ENCODE data around the gene NBEAL2. TPM values are rescaled to one million over a fixed set of nuclear protein-coding genes. Genes with fewer than 3 reads are reported as not detected.
A peak's percentile ranks its signal among the peaks of the same experiment; 100 is the strongest.

NBEAL2 gene
- total RNA-seq, 1 donor from 2014 or later, result 115 TPM

- Mint-ChIP-seq H3K27ac (no peak overlapping the region), H3K36me3 (ENCODE audit: low read depth) (peaks cover 39% of the 10 kb centered on the region), H3K4me3 (no peak overlapping the region), H3K27me3 (no peaks in the 10 kb centered on the region), H3K9me3 (no peaks in the 10 kb centered on the region), H3K4me1 (peaks cover 45% of the 10 kb centered on the region)
- no peak for DNase-seq
- intact Hi-C loops (cut with micrococcal nuclease), result no loop called here
These were observed 42.7 kb upstream of the NBEAL2 start for GRCh38 chr3:46936733-46937250.

GRCh38 chr3:46938118-46938517, 41.3 kb upstream of the NBEAL2 start:
- intact Hi-C loops (cut with micrococcal nuclease), result no loop called here
- peaks cover 41% of the 10 kb centered on the region for H3K36me3 Mint-ChIP-seq (ENCODE audit: low read depth)
- DNase-seq, result no peak
- H3K9me3 Mint-ChIP-seq, result no peaks in the 10 kb centered on the region
- H3K4me1 Mint-ChIP-seq, result peaks cover 41% of the 10 kb centered on the region
- H3K27me3 Mint-ChIP-seq, result no peaks in the 10 kb centered on the region
- no peak overlapping the region for H3K27ac Mint-ChIP-seq
- H3K4me3 Mint-ChIP-seq, result no peak overlapping the region

GRCh38 chr3:46939578-46940445, 39.7 kb upstream of the NBEAL2 start:
- intact Hi-C loops (cut with micrococcal nuclease), result no loop called here
- Mint-ChIP-seq H3K27me3 (no peaks in the 10 kb centered on the region), H3K9me3 (no peaks in the 10 kb centered on the region), H3K4me3 (no peak overlapping the region), H3K36me3 (ENCODE audit: low read depth) (peaks cover 46% of the 10 kb centered on the region), H3K4me1 (peaks cover 43% of the 10 kb centered on the region), H3K27ac (peak overlapping the region; percentile 62)
- no peak for DNase-seq

- intact Hi-C loops (cut with micrococcal nuclease), result no loop called here
- DNase-seq, result no peak
- Mint-ChIP-seq H3K36me3 (ENCODE audit: low read depth) (peaks cover 47% of the 10 kb centered on the region), H3K4me3 (no peak overlapping the region), H3K4me1 (peaks cover 52% of the 10 kb centered on the region), H3K27me3 (no peaks in the 10 kb centered on the region), H3K9me3 (no peaks in the 10 kb centered on the region), H3K27ac (no peak overlapping the region)
These were observed 37.4 kb upstream of the NBEAL2 start for GRCh38 chr3:46942076-46942475.

- Mint-ChIP-seq H3K27ac (peak overlapping the region; percentile 7), H3K9me3 (no peaks in the 10 kb centered on the region), H3K36me3 (ENCODE audit: low read depth) (peaks cover 47% of the 10 kb centered on the region), H3K27me3 (no peaks in the 10 kb centered on the region), H3K4me1 (peaks cover 57% of the 10 kb centered on the region), H3K4me3 (no peak overlapping the region)
- DNase-seq, result no peak
- intact Hi-C loops (cut with micrococcal nuclease), result no loop called here
These were observed 36.8 kb upstream of the NBEAL2 start for GRCh38 chr3:46942481-46943236.

GRCh38 chr3:46943237-46944187, 36.0 kb upstream of the NBEAL2 start:
- no peaks in the 10 kb centered on the region for H3K9me3 Mint-ChIP-seq
- DNase-seq, result no peak
- H3K27me3 Mint-ChIP-seq, result no peaks in the 10 kb centered on the region
- peaks cover 48% of the 10 kb centered on the region for H3K36me3 Mint-ChIP-seq (ENCODE audit: low read depth)
- intact Hi-C loops (cut with micrococcal nuclease), result no loop called here
- peak overlapping the region; percentile 3 for H3K27ac Mint-ChIP-seq
- H3K4me3 Mint-ChIP-seq, result no peak overlapping the region
- H3K4me1 Mint-ChIP-seq, result peaks cover 63% of the 10 kb centered on the region

- H3K27me3 Mint-ChIP-seq, result no peaks in the 10 kb centered on the region
- H3K4me3 Mint-ChIP-seq, result no peak overlapping the region
- DNase-seq, result no peak
- H3K4me1 Mint-ChIP-seq, result peaks cover 65% of the 10 kb centered on the region
- peaks cover 46% of the 10 kb centered on the region for H3K36me3 Mint-ChIP-seq (ENCODE audit: low read depth)
- H3K9me3 Mint-ChIP-seq, result no peaks in the 10 kb centered on the region
- H3K27ac Mint-ChIP-seq, result peak overlapping the region; percentile 73
- intact Hi-C loops (cut with micrococcal nuclease), result no loop called here
These were observed 35.3 kb upstream of the NBEAL2 start for GRCh38 chr3:46944191-46944590.

GRCh38 chr3:46946416-46946815, 33.0 kb upstream of the NBEAL2 start:
- intact Hi-C loops (cut with micrococcal nuclease), result loop anchor here (5.0 kb wide), 1 partner anchor 71 kb away; no protein-coding TSS in a partner anchor
- Mint-ChIP-seq H3K4me1 (peaks cover 63% of the 10 kb centered on the region), H3K36me3 (ENCODE audit: low read depth) (peaks cover 37% of the 10 kb centered on the region), H3K4me3 (no peak overlapping the region), H3K9me3 (no peaks in the 10 kb centered on the region), H3K27ac (peak overlapping the region; percentile 94), H3K27me3 (no peaks in the 10 kb centered on the region)
- DNase-seq, result no peak

- peaks cover 37% of the 10 kb centered on the region for H3K36me3 Mint-ChIP-seq (ENCODE audit: low read depth)
- H3K4me3 Mint-ChIP-seq, result peak overlapping the region; percentile 80
- no peaks in the 10 kb centered on the region for H3K27me3 Mint-ChIP-seq
- H3K4me1 Mint-ChIP-seq, result peaks cover 66% of the 10 kb centered on the region
- H3K9me3 Mint-ChIP-seq, result no peaks in the 10 kb centered on the region
- H3K27ac Mint-ChIP-seq, result peak overlapping the region; percentile 94
- intact Hi-C loops (cut with micrococcal nuclease), result loop anchor here (5.0 kb wide), 1 partner anchor 70 kb away; no protein-coding TSS in a partner anchor
- peak; percentile 84 for DNase-seq
These were observed 32.5 kb upstream of the NBEAL2 start for GRCh38 chr3:46946856-46947545.

- no peak for DNase-seq
- peaks cover 35% of the 10 kb centered on the region for H3K36me3 Mint-ChIP-seq (ENCODE audit: low read depth)
- peaks cover 69% of the 10 kb centered on the region for H3K4me1 Mint-ChIP-seq
- intact Hi-C loops (cut with micrococcal nuclease), result loop anchor here (5.0 kb wide), 1 partner anchor 70 kb away; no protein-coding TSS in a partner anchor
- peak overlapping the region; percentile 94 for H3K27ac Mint-ChIP-seq
- no peaks in the 10 kb centered on the region for H3K9me3 Mint-ChIP-seq
- peak overlapping the region; percentile 80 for H3K4me3 Mint-ChIP-seq
- no peaks in the 10 kb centered on the region for H3K27me3 Mint-ChIP-seq
These were observed 31.9 kb upstream of the NBEAL2 start for GRCh38 chr3:46947546-46947901.

GRCh38 chr3:46947981-46948791, 31.3 kb upstream of the NBEAL2 start:
- Mint-ChIP-seq H3K4me1 (peaks cover 71% of the 10 kb centered on the region), H3K36me3 (ENCODE audit: low read depth) (peaks cover 32% of the 10 kb centered on the region), H3K27me3 (no peaks in the 10 kb centered on the region), H3K27ac (peak overlapping the region; percentile 94), H3K4me3 (peak overlapping the region; percentile 80), H3K9me3 (no peaks in the 10 kb centered on the region)
- intact Hi-C loops (cut with micrococcal nuclease), result loop anchor here (1.0 to 5.0 kb wide), 4 partner anchors 11 to 69 kb away; partner anchors contain the start of gene NBEAL2
- DNase-seq, result peak; percentile 87

Measured in activated CD4-positive, alpha-beta T cell treated with anti-CD3 and anti-CD28 coated beads, Interleukin-2, amount 10 ng/mL, durations not matched to agents 24 days and 14 days (primary cell).